SJSA1 (cell line): ENCODE measurements around the gene SYT7. TPM values are rescaled to one million over a fixed set of nuclear protein-coding genes. Genes with fewer than 3 reads are reported as not detected.

Source experiments
- DNase-seq, 2 experiments: peaks; one replicate each; pipeline ENCODE4 v3.0.0-alpha.2; 2015 to 2020; ENCODE audit warnings: low spot score in 2 of 2, low read depth in 1 of 2
- H3K27ac ChIP-seq: fragments of 250-450 bp; sonication (Bioruptor Pico); 2 replicates; pipeline ENCODE4 v1.5.1; 2020; ENCODE audit warnings: mild to moderate bottlenecking, moderate library complexity
- H3K27me3 ChIP-seq: fragments of 250-450 bp; sonication (Bioruptor Pico); replicated peaks from 2 replicates; pipeline ENCODE4 v1.5.1; 2020; ENCODE audit warnings: mild to moderate bottlenecking, moderate library complexity
- H3K36me3 ChIP-seq: fragments of 250-450 bp; sonication (Bioruptor Pico); 2 replicates; pipeline ENCODE4 v1.5.1; 2020; ENCODE audit warnings: mild to moderate bottlenecking
- H3K4me1 ChIP-seq: fragments of 250-450 bp; sonication (Bioruptor Pico); replicated peaks from 2 replicates; pipeline ENCODE4 v1.6.1; 2021; ENCODE audit warnings: mild to moderate bottlenecking
- H3K4me3 ChIP-seq: fragments of 250-450 bp; sonication (Bioruptor Pico); 2 replicates; pipeline ENCODE4 v1.5.1; 2020; ENCODE audit warnings: mild to moderate bottlenecking
- H3K9me3 ChIP-seq: fragments of 250-450 bp; sonication (Bioruptor Pico); replicated peaks from 2 replicates; pipeline ENCODE4 v1.5.1; 2020; ENCODE audit warnings: mild to moderate bottlenecking
- total RNA-seq: library from RNA; depleted of rRNA; stranded (reverse); fragments of >200 nt; shearing (Covaris generic); gene quantifications from 2 replicates; pipeline ENCODE4 v1.2.3, GENCODE V29; 2014

The SYT7 gene
- total RNA-seq, 1 experiment from 2014 or later: not detected

- Histone ChIP-seq H3K4me3 (no peak overlapping the region), H3K27me3 (peaks cover 85% of the 10 kb centered on the region), H3K36me3 (no peaks in the 10 kb centered on the region), H3K4me1 (peaks cover 8% of the 10 kb centered on the region), H3K9me3 (peaks cover 5% of the 10 kb centered on the region; the same call in 1 of the 2 replicates), H3K27ac (no peak overlapping the region)
- no peak for DNase-seq
These were observed 30.1 kb downstream of the SYT7 start for GRCh38 chr11:61550665-61551227.

- H3K9me3 ChIP-seq: peaks cover 5% of the 10 kb centered on the region; the same call in 1 of the 2 replicates
- no peaks in the 10 kb centered on the region for H3K36me3 ChIP-seq
- peaks cover 80% of the 10 kb centered on the region for H3K27me3 ChIP-seq
- H3K4me3 ChIP-seq: no peak overlapping the region
- peaks cover 8% of the 10 kb centered on the region for H3K4me1 ChIP-seq
- no peak for DNase-seq
- H3K27ac ChIP-seq: no peak overlapping the region
These were observed 31.0 kb downstream of the SYT7 start for GRCh38 chr11:61549662-61550568.

- Histone ChIP-seq H3K27me3 (peaks cover 72% of the 10 kb centered on the region), H3K4me3 (no peak overlapping the region), H3K9me3 (peaks cover 7% of the 10 kb centered on the region), H3K27ac (no peak overlapping the region), H3K36me3 (no peaks in the 10 kb centered on the region), H3K4me1 (peaks cover 8% of the 10 kb centered on the region)
- DNase-seq: no peak
These were observed 31.7 kb downstream of the SYT7 start for GRCh38 chr11:61549177-61549576.

- Histone ChIP-seq H3K4me1 (peaks cover 8% of the 10 kb centered on the region), H3K4me3 (no peak overlapping the region), H3K27ac (no peak overlapping the region), H3K27me3 (peaks cover 68% of the 10 kb centered on the region), H3K36me3 (no peaks in the 10 kb centered on the region), H3K9me3 (peaks cover 11% of the 10 kb centered on the region)
- no peak for DNase-seq
These were observed 33.6 kb downstream of the SYT7 start for GRCh38 chr11:61547246-61547645.

GRCh38 chr11:61546663-61547062, 34.2 kb downstream of the SYT7 start:
- Histone ChIP-seq H3K4me1 (peaks cover 5% of the 10 kb centered on the region), H3K36me3 (no peaks in the 10 kb centered on the region), H3K4me3 (no peak overlapping the region), H3K9me3 (peaks cover 11% of the 10 kb centered on the region), H3K27me3 (peaks cover 71% of the 10 kb centered on the region), H3K27ac (no peak overlapping the region)
- no peak for DNase-seq

- DNase-seq: no peak
- Histone ChIP-seq H3K27ac (no peak overlapping the region), H3K4me1 (no peaks in the 10 kb centered on the region), H3K9me3 (peaks cover 11% of the 10 kb centered on the region), H3K36me3 (no peaks in the 10 kb centered on the region), H3K27me3 (peaks cover 69% of the 10 kb centered on the region), H3K4me3 (no peak overlapping the region)
These were observed 35.0 kb downstream of the SYT7 start for GRCh38 chr11:61545921-61546320.

- Histone ChIP-seq H3K27me3 (peaks cover 70% of the 10 kb centered on the region), H3K27ac (no peak overlapping the region), H3K36me3 (no peaks in the 10 kb centered on the region), H3K4me1 (no peaks in the 10 kb centered on the region), H3K4me3 (no peak overlapping the region), H3K9me3 (peaks cover 11% of the 10 kb centered on the region)
- DNase-seq: no peak
These were observed 35.5 kb downstream of the SYT7 start for GRCh38 chr11:61545341-61545740.

GRCh38 chr11:61544466-61544865, 36.4 kb downstream of the SYT7 start:
- Histone ChIP-seq H3K27ac (no peak overlapping the region), H3K4me1 (no peaks in the 10 kb centered on the region)
- no peak for DNase-seq

GRCh38 chr11:61543606-61544306, 37.1 kb downstream of the SYT7 start:
- no peak overlapping the region for H3K27ac ChIP-seq
- no peak for DNase-seq
- peaks cover 69% of the 10 kb centered on the region for H3K27me3 ChIP-seq
- no peak overlapping the region for H3K4me3 ChIP-seq
- no peaks in the 10 kb centered on the region for H3K4me1 ChIP-seq
- peaks cover 11% of the 10 kb centered on the region for H3K9me3 ChIP-seq
- no peaks in the 10 kb centered on the region for H3K36me3 ChIP-seq

More at GRCh38 chr11:61544466-61544865, 36.4 kb downstream of the SYT7 start:
- Histone ChIP-seq H3K9me3 (peaks cover 11% of the 10 kb centered on the region), H3K4me3 (no peak overlapping the region), H3K27me3 (peaks cover 69% of the 10 kb centered on the region), H3K36me3 (no peaks in the 10 kb centered on the region)

- no peak overlapping the region for H3K27ac ChIP-seq
- peaks cover 64% of the 10 kb centered on the region for H3K27me3 ChIP-seq
These were observed 38.2 kb downstream of the SYT7 start for GRCh38 chr11:61542705-61543104.

GRCh38 chr11:61542024-61542461, 38.8 kb downstream of the SYT7 start:
- Histone ChIP-seq H3K9me3 (peaks cover 11% of the 10 kb centered on the region), H3K36me3 (no peaks in the 10 kb centered on the region), H3K4me3 (no peak overlapping the region), H3K27me3 (peaks cover 62% of the 10 kb centered on the region), H3K4me1 (no peaks in the 10 kb centered on the region), H3K27ac (no peak overlapping the region)
- DNase-seq: no peak

More at GRCh38 chr11:61542705-61543104, 38.2 kb downstream of the SYT7 start:
- Histone ChIP-seq H3K9me3 (peaks cover 11% of the 10 kb centered on the region), H3K4me3 (no peak overlapping the region), H3K36me3 (no peaks in the 10 kb centered on the region), H3K4me1 (no peaks in the 10 kb centered on the region)
- DNase-seq: no peak

GRCh38 chr11:61541598-61541997, 39.3 kb downstream of the SYT7 start:
- no peak overlapping the region for H3K4me3 ChIP-seq
- peaks cover 11% of the 10 kb centered on the region for H3K9me3 ChIP-seq
- H3K27me3 ChIP-seq: peaks cover 62% of the 10 kb centered on the region
- no peak for DNase-seq
- no peaks in the 10 kb centered on the region for H3K36me3 ChIP-seq
- H3K4me1 ChIP-seq: no peaks in the 10 kb centered on the region
- no peak overlapping the region for H3K27ac ChIP-seq

- DNase-seq: no peak
- Histone ChIP-seq H3K27me3 (peaks cover 67% of the 10 kb centered on the region), H3K9me3 (peaks cover 7% of the 10 kb centered on the region; the same call in 1 of the 2 replicates), H3K4me3 (no peak overlapping the region), H3K4me1 (no peaks in the 10 kb centered on the region), H3K36me3 (no peaks in the 10 kb centered on the region), H3K27ac (no peak overlapping the region)
These were observed 40.3 kb downstream of the SYT7 start for GRCh38 chr11:61540528-61540927.
